ENCODE data around the gene IQCK. TPM values are rescaled to one million over a fixed set of nuclear protein-coding genes. Genes with fewer than 3 reads are reported as not detected.

The IQCK gene
- total and polyA plus RNA-seq, 12 donors, result 8.2 to 35.2 (median 14.9) TPM

- no peak overlapping the region for H3K27ac ChIP-seq
- H3K4me3 ChIP-seq, result no peak overlapping the region
- H3K9me3 ChIP-seq (replicated peaks in 1 of 3), result no peaks in the 10 kb centered on the region
- H3K4me1 ChIP-seq (replicated peaks in 1 of 2), result no peaks in the 10 kb centered on the region
- no peaks in the 10 kb centered on the region for H3K27me3 ChIP-seq
- 94 to 100% (median 97%) methylated on average over 1 to 5 of the region's 5 CpGs for WGBS, 4 donors
- TF ChIP-seq, protein P1, sequence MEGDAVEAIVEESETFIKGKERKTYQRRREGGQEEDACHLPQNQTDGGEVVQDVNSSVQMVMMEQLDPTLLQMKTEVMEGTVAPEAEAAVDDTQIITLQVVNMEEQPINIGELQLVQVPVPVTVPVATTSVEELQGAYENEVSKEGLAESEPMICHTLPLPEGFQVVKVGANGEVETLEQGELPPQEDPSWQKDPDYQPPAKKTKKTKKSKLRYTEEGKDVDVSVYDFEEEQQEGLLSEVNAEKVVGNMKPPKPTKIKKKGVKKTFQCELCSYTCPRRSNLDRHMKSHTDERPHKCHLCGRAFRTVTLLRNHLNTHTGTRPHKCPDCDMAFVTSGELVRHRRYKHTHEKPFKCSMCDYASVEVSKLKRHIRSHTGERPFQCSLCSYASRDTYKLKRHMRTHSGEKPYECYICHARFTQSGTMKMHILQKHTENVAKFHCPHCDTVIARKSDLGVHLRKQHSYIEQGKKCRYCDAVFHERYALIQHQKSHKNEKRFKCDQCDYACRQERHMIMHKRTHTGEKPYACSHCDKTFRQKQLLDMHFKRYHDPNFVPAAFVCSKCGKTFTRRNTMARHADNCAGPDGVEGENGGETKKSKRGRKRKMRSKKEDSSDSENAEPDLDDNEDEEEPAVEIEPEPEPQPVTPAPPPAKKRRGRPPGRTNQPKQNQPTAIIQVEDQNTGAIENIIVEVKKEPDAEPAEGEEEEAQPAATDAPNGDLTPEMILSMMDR (IDR thresholded peaks at IDR 0.05), result no peak
- no peak for TF ChIP-seq POLR2A (IDR thresholded peaks at IDR 0.05)
- no peak for DNase-seq
- intact Hi-C loops (cut with DNase I), result no loop called here
- no peaks in the 10 kb centered on the region for H3K36me3 ChIP-seq (replicated peaks in 1 of 2)
These were observed 106.1 kb downstream of the IQCK start for GRCh38 chr16:19824216-19824615.

- WGBS, 4 donors, result 82 to 87% (median 85%) methylated on average over 9 of the region's 9 CpGs
- Histone ChIP-seq H3K27me3 (no peaks in the 10 kb centered on the region), H3K4me1 (replicated peaks in 1 of 2) (peaks cover 0 to 16% of the 10 kb centered on the region in 2 donors), H3K4me3 (no peak overlapping the region), H3K36me3 (replicated peaks in 1 of 2) (no peaks in the 10 kb centered on the region), H3K9me3 (replicated peaks in 1 of 3) (no peaks in the 10 kb centered on the region), H3K27ac (no peak overlapping the region)
- DNase-seq, result no peak
- intact Hi-C loops (cut with DNase I), result no loop called here
- TF ChIP-seq POLR2A (IDR thresholded peaks at IDR 0.05), result no peak
These were observed 112.0 kb downstream of the IQCK start for GRCh38 chr16:19829844-19830692.

- peaks cover 0 to 16% of the 10 kb centered on the region in 2 donors for H3K4me1 ChIP-seq (replicated peaks in 1 of 2)
- intact Hi-C loops (cut with DNase I), result no loop called here
- H3K4me3 ChIP-seq, result no peak overlapping the region
- 70 to 80% (median 75%) methylated on average over 5 of the region's 5 CpGs for WGBS, 4 donors
- peak overlapping the region in 3 of 5 donors; percentile 4 to 36 (median 30) for H3K27ac ChIP-seq
- no peaks in the 10 kb centered on the region for H3K9me3 ChIP-seq (replicated peaks in 1 of 3)
- no peaks in the 10 kb centered on the region for H3K27me3 ChIP-seq
- no peak for TF ChIP-seq POLR2A (IDR thresholded peaks at IDR 0.05)
- TF ChIP-seq, protein P1 (IDR thresholded peaks at IDR 0.05), result no peak
- no peaks in the 10 kb centered on the region for H3K36me3 ChIP-seq (replicated peaks in 1 of 2)
- DNase-seq, result no peak
These were observed 113.0 kb downstream of the IQCK start for GRCh38 chr16:19830902-19831560.

- TF ChIP-seq, protein P1 (IDR thresholded peaks at IDR 0.05), result no peak
- TF ChIP-seq POLR2A (IDR thresholded peaks at IDR 0.05), result peak in 1 of 2 donors; percentile 33
- DNase-seq, result peak; percentile 31 to 75 (median 66)
- no peak overlapping the region for H3K4me3 ChIP-seq
- no peaks in the 10 kb centered on the region for H3K9me3 ChIP-seq (replicated peaks in 1 of 3)
- H3K27ac ChIP-seq, result peak overlapping the region in 3 of 5 donors; percentile 4 to 36 (median 30)
- intact Hi-C loops (cut with DNase I), result no loop called here
- 43 to 51% (median 50%) methylated on average over 6 of the region's 6 CpGs for WGBS, 4 donors
- peaks cover 0 to 16% of the 10 kb centered on the region in 2 donors for H3K4me1 ChIP-seq (replicated peaks in 1 of 2)
- no peaks in the 10 kb centered on the region for H3K36me3 ChIP-seq (replicated peaks in 1 of 2)
- no peaks in the 10 kb centered on the region for H3K27me3 ChIP-seq
These were observed 113.6 kb downstream of the IQCK start for GRCh38 chr16:19831678-19832077.
